Activated T-helper 1 cell treated with Interleukin-2 at 50 U/mL for 16 hours (primary cell): ENCODE data around the gene ZXDB.
"Not testable (repeated sequence)": the region's sequence is repeated elsewhere in the genome, so short reads cannot be mapped to it uniquely, and the experiment has no call there.

Experiments used
- DNase-seq: peaks from one replicate; pipeline ENCODE4 v3.0.0-alpha.2; 2020; ENCODE audit warnings: low read depth

Gene ZXDB

GRCh38 chrX:57591284-57592159, at the start of gene ZXDB:
ZXDB (plus strand) TSS chrX:57592011; CDS start chrX:57592049, 38 bp downstream.
- DNase-seq = not testable (repeated sequence)

DNA sequence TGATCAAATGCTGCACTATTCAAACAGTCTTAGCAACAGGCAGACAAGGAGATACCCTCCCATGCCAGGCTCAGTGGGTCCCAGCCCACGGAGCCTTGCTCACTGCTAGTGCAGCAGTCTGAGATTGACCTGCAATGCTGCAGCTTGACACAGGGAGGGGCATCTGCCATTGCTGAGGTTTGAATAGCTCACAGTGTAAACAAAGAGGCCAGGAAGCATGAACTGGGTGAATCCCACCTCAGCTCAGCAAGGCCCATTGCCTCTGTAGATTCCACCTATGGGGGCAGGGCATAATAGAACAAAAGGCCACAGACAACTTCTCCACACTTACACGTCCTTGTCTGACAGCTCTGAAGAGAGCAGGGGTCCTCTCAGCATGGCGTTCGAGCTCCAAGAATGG, 26.6 kb upstream of the ZXDB start:
- DNase-seq = no peak

DNA sequence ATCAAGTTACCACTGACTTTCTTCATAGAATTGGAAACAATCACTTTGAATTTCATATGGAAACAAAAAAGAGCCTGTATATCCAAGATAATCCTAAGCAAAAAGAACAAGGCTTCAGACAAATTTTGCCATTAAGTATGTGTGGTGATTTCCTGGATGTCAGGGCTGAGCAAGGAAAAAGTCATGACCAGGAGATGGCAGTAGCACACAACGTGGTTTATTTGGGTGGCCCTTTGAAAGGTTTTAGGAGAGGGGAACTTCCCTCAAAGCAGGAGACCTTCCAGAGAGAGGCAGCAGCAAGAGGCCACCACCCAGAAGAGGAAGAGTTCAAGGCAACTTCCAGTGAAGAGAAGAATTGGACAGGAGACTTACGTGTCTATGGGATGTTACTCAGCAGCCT, 18.1 kb upstream of the ZXDB start:
- DNase-seq = no peak

- not testable (repeated sequence) for DNase-seq
Observed at GRCh38 chrX:57582948-57583347, 8.9 kb upstream of the ZXDB start.

DNA sequence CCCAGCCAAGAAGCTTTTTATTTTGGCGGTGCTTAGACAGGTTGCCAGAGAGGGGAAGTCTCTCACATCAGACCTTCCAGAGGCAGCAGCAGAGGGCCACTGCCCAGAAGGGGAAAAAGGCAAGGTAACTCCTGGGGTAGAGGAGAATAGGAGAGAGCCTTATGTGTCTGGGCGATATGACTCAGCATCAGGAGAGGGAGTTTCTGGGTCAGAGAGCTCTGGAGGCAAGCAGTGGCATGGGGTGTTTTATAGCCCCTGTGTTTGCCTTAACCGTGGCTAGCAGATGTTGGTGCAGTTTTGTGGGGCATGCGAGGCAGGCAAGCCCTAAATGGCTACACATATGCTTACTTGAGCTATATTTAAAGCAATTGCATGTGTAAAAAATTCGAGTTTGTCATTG, 8.3 kb upstream of the ZXDB start:
- no peak for DNase-seq

- no peak for DNase-seq
Observed at GRCh38 chrX:57586360-57586759, 5.5 kb upstream of the ZXDB start.

DNA sequence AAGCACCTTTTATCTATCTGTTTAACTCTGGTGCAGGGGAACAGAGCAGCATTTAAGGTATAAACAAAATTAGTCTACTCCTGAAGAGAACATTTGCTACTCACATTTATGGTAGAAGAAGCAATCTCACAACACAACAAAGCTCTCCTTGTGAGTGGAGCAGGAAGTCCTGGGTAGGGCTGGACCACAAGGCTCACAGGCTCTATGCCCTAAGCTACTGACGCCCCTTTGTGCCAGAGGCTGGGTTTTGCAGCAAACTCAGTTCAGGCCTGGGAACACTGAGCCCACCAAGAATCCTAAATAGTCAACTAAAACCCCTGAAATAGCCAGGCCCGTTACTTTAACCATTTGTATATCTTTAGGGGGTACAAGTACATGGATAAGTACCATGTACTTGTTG, 4.7 kb upstream of the ZXDB start:
- no peak for DNase-seq

DNA sequence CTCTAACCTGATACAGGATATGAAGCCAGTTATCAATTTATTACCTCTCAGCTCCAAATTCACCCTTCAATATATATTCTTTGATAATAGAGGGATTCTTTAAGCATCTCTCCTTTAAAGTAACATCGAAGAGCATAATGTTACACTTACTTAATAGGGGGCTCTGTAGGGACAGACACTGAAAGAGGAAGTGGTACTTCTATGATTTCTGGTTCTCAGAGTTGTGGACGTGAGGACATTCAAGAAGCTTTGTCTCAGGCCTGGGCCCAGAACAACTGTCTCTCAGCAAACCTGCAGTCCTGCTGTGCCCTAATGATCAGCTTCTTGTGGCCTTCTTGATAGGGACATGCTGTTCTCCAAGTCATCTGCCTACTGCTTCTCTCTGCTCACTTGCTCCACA, 4.2 kb upstream of the ZXDB start:
- no peak for DNase-seq

- DNase-seq = not testable (repeated sequence)
Observed at GRCh38 chrX:57592160-57592893, 516 bp downstream of the ZXDB start.

GRCh38 chrX:57592894-57593215, 1.0 kb downstream of the ZXDB start:
- not testable (repeated sequence) for DNase-seq

GRCh38 chrX:57595381-57595811, 3.6 kb downstream of the ZXDB start:
- no peak for DNase-seq

DNA sequence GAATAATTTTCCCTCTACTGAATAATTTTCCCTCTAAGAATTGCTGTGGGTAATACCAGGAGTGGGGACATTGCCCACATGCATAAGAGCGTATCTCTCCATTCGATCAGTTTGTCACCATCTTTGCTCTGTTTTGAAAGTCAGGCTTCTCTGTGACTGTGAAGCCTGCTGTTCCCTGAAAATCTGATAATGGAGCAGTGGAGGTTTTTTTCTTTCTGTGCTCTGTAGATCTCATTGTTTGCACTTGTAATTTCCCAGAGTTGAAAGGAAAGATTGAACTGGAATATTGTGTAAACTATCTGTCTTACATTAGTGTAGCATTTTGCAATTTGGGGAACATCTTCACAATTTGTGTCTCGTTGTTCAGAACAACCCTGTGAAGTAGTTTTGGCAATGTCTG, 4.3 kb downstream of the ZXDB start:
- DNase-seq = no peak

GRCh38 chrX:57596516-57596915, 4.7 kb downstream of the ZXDB start:
- no peak for DNase-seq

GRCh38 chrX:57607295-57608187, 15.7 kb downstream of the ZXDB start:
- no peak for DNase-seq

DNA sequence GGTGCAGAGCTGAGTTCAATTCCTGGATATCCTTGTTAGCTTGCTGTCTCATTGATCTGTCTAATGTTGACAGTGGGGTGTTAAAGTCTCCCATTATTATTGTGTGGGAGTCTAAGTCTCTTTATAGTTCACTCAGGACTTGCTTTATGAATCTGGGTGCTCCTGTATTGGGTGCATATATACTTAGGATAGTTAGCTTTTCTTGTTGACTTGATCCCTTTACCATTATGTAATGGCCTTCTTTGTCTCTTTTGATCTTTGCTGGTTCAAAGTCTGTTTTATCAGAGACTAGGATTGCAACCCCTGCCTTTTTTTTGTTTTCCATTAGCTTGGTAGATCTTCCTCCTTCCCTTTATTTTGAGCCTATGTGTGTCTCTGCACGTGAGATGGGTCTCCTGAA, 21.5 kb downstream of the ZXDB start:
- not testable (repeated sequence) for DNase-seq

DNA sequence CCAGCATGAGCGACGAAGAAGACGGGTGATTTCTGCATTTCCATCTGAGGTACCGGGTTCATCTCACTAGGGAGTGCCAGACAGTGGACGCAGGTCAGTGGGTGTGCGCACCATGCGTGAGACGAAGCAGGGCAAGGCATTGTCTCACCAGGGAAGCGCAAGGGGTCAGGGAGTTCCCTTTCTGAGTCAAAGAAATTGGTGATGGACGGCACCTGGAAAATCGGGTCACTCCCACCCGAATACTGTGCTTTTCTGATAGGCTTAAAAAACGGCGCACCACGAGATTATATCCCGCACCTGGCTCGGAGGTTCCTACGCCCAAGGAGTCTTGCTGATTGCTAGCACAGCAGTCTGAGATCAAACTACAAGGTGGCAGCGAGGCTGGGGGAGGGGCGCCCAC, 37.6 kb downstream of the ZXDB start:
- DNase-seq = not testable (repeated sequence)

DNA sequence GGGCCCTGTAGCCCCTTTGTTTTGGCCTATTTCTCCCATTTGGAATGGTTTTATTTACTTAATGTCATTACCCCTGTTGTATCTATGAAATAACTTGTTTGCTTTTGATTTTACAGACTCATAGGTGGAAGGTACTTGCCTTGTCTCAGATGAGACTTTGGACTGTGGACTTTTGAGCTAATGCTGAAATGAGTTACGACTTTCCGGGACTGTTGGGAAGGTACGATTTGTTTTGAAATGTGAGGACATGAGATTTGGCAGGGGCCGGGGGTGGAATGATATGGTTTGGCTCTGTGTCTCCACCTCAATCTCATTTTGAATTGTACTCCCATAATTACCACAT, 48.8 kb downstream of the ZXDB start:
- no peak for DNase-seq

- no peak for DNase-seq
Observed at GRCh38 chrX:57641338-57641737, 49.5 kb downstream of the ZXDB start.

DNA sequence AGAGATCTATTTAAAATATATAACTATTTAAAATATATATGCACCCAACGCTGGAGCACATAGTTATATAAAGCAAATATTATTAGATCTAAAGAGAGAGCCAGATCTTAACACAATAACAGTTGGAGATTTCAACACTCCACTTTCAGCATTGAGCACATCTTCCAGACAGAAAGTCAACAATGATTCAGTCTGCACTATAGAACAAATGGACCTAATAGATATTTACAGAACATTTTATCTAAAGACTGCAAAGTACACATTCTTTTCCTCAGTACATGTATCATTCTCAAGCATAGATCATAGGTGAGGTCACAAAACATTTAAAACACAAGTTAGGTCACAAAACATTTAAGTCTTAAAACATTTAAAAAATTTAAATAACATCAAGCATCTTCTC, 51.9 kb downstream of the ZXDB start:
- no peak for DNase-seq

- no peak for DNase-seq
Observed at GRCh38 chrX:57647020-57647419, 55.2 kb downstream of the ZXDB start.
